ENCODE measurements around the gene KCNF1.

- TF ChIP-seq, protein P1, sequence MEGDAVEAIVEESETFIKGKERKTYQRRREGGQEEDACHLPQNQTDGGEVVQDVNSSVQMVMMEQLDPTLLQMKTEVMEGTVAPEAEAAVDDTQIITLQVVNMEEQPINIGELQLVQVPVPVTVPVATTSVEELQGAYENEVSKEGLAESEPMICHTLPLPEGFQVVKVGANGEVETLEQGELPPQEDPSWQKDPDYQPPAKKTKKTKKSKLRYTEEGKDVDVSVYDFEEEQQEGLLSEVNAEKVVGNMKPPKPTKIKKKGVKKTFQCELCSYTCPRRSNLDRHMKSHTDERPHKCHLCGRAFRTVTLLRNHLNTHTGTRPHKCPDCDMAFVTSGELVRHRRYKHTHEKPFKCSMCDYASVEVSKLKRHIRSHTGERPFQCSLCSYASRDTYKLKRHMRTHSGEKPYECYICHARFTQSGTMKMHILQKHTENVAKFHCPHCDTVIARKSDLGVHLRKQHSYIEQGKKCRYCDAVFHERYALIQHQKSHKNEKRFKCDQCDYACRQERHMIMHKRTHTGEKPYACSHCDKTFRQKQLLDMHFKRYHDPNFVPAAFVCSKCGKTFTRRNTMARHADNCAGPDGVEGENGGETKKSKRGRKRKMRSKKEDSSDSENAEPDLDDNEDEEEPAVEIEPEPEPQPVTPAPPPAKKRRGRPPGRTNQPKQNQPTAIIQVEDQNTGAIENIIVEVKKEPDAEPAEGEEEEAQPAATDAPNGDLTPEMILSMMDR (conservative IDR thresholded peaks at IDR 0.05; ENCODE audit: low read depth, low read length) = no peak
- TF ChIP-seq EZH2 (IDR thresholded peaks at IDR 0.05; ENCODE audit: low read length, unreplicated experiment) (no peak), EZH2phosphoT487 (IDR thresholded peaks at IDR 0.05; ENCODE audit: borderline replicate concordance, low read length) (no peak)
These were observed 3.5 kb downstream of the KCNF1 start for GRCh38 chr2:10915236-10915635.
